ENCODE data around the gene RANBP10.

RANBP10 gene

GRCh38 chr16:67673712-67674580 lies 132.4 kb downstream of the RANBP10 start:
- DNase-seq = peak; percentile 61

Measured in DMS53 (cell line).